CD8-positive, alpha-beta memory T cell (primary cell): ENCODE results near the gene LRFN4. TPM values are rescaled to one million over a fixed set of nuclear protein-coding genes. Genes with fewer than 3 reads are reported as not detected.

Experiments used
- CTCF ChIA-PET: fragments of 350-600 bp; sonication (Branson Sonifier 250); formaldehyde crosslinking; loops from one replicate; lab custom pipeline; 2021; ENCODE audit warnings: antibody characterized with exemption; lab: Charles Lee
- POLR2A ChIA-PET: fragments of 350-600 bp; sonication (Branson Sonifier 250); formaldehyde crosslinking; loops from one replicate; lab custom pipeline; 2021; ENCODE audit warnings: antibody characterized with exemption; lab: Charles Lee
- DNase-seq, 5 donors: peaks; one replicate each; pipeline versions ENCODE4 v3.0.0 to v3.0.0-alpha.2; 2020 to 2022; ENCODE audit warnings: mixed read lengths in 1 of 5
- H3K27ac ChIP-seq: one replicate; pipeline ENCODE4 v1.7.0; 2013; ENCODE audit warnings: low read depth, mild to moderate bottlenecking, low read length, moderate library complexity
- H3K27me3 ChIP-seq: 2 replicates; pipeline ENCODE4 v1.7.0; 2013; ENCODE audit warnings: low read length, mild to moderate bottlenecking; ENCODE audit not compliant: insufficient read depth, poor library complexity, severe bottlenecking
- H3K36me3 ChIP-seq: 2 replicates; pipeline ENCODE4 v1.7.0; 2013; ENCODE audit warnings: mild to moderate bottlenecking, low read length, moderate library complexity; ENCODE audit not compliant: insufficient read depth
- H3K4me1 ChIP-seq: 2 replicates; pipeline ENCODE4 v1.7.0; 2013; ENCODE audit warnings: mild to moderate bottlenecking, low read length, moderate library complexity; ENCODE audit not compliant: insufficient read depth
- H3K4me3 ChIP-seq: 2 replicates; pipeline ENCODE4 v1.7.0; 2013; ENCODE audit warnings: mild to moderate bottlenecking, low read length
- H3K9me3 ChIP-seq: 2 replicates; pipeline ENCODE4 v1.7.0; 2013; ENCODE audit warnings: mild to moderate bottlenecking, low read length
- H3K27ac Mint-ChIP-seq, 8 donors: one replicate each; pipeline ENCODE4 v1.8.0; 2020 to 2021; ENCODE audit warnings: mixed read lengths in 8 of 8, mild to moderate bottlenecking in 6 of 8, inconsistent platforms in 3 of 8, moderate library complexity in 3 of 8
- H3K27me3 Mint-ChIP-seq, 2 donors: one replicate each; pipeline ENCODE4 v1.8.0; 2020 to 2021; ENCODE audit warnings: mixed read lengths in 2 of 2, mild to moderate bottlenecking in 1 of 2, moderate library complexity in 1 of 2
- H3K36me3 Mint-ChIP-seq, 3 donors: one replicate each; pipeline ENCODE4 v1.8.0; 2020 to 2021; ENCODE audit warnings: mixed read lengths in 3 of 3, inconsistent platforms in 1 of 3, mild to moderate bottlenecking in 1 of 3
- H3K4me1 Mint-ChIP-seq, 3 donors: one replicate each; pipeline ENCODE4 v1.8.0; 2020 to 2021; ENCODE audit warnings: mixed read lengths in 3 of 3, inconsistent platforms in 1 of 3, mild to moderate bottlenecking in 1 of 3
- H3K4me3 Mint-ChIP-seq, 7 donors: one replicate each; pipeline ENCODE4 v1.8.0; 2020 to 2021; ENCODE audit warnings: mixed read lengths in 7 of 7, mild to moderate bottlenecking in 6 of 7, moderate library complexity in 4 of 7, inconsistent platforms in 2 of 7
- H3K9me3 Mint-ChIP-seq, 5 donors: one replicate each; pipeline ENCODE4 v1.8.0; 2020 to 2022; ENCODE audit warnings: mixed read lengths in 5 of 5, mild to moderate bottlenecking in 3 of 5, moderate library complexity in 2 of 5, inconsistent platforms in 1 of 5
- polyA plus RNA-seq: library from polyadenylated mRNA; unstranded; fragments of 300-500 nt; fragmentation: Illumina TruSeq; gene quantifications from one replicate; pipeline ENCODE4 v1.2.3, GENCODE V29; 2021
- total RNA-seq, 2 experiments: library from RNA; stranded (reverse); gene quantifications; one replicate each; pipeline ENCODE4 v1.2.3, GENCODE V29; 2021

The LRFN4 gene
- total and polyA plus RNA-seq, 3 experiments from 2014 or later, result 2.2 to 42.8 (median 35.5) TPM

DNA sequence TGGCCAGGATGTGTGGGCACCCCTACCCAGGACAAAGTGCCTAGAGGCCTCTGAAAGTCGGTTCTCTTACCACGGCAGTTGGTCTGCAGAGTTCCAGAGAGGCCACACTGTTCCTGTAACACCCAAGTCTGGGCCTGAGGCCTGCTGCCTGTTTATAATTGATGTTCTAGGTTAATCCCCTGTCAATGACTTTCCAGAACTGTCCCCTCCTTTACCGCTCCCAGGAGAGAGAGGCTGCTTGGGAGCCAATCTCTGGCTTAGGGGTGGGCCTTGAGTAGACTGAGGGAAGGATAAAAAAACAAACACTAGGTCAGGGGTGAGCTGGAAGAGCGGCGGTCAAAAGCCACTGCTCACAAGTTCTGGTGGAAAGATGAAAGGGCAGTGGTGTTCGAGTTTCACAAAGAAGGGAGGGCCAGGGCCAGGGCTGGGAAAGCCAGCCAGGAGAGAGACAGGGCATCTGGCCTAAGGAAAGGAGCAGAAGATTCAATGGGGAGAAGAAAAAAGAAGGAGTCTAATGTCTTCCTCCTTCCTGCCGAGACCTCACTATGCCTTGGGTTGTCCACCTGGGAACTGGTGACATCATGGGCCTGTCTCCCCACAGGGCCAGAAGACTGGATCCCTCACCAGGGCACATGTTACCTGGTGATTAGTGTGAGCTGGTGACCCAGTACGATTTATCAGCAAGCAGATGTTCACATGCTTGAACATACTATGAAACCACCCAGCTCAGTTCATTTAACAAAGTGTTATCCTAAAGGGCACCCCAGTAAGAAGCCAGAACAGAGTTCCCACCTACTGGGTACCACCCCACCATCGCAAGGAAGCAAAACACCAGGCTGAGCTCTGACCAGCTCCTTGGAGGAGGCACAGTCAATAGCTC lies 51.1 kb downstream of the LRFN4 start:
- Histone ChIP-seq H3K27ac (no peak overlapping the region), H3K27me3 (no peaks in the 10 kb centered on the region), H3K36me3 (no peaks in the 10 kb centered on the region), H3K4me1 (no peaks in the 10 kb centered on the region), H3K9me3 (no peaks in the 10 kb centered on the region), H3K4me3 (no peak overlapping the region)
- no peaks in the 10 kb centered on the region for H3K4me1 Mint-ChIP-seq
- H3K4me3 Mint-ChIP-seq, result no peak overlapping the region
- POLR2A ChIA-PET, result no interaction called here
- H3K27me3 Mint-ChIP-seq, result peaks cover 5 to 9% of the 10 kb centered on the region in 2 donors
- no peaks in the 10 kb centered on the region for H3K9me3 Mint-ChIP-seq
- no peaks in the 10 kb centered on the region for H3K36me3 Mint-ChIP-seq
- peak in 1 of 5 donors; percentile 3 for DNase-seq
- CTCF ChIA-PET, result no interaction called here
- no peak overlapping the region for H3K27ac Mint-ChIP-seq

- Histone ChIP-seq H3K27me3 (no peaks in the 10 kb centered on the region), H3K4me1 (no peaks in the 10 kb centered on the region), H3K4me3 (no peak overlapping the region), H3K36me3 (no peaks in the 10 kb centered on the region), H3K9me3 (no peaks in the 10 kb centered on the region), H3K27ac (no peak overlapping the region)
- Mint-ChIP-seq H3K27me3 (peaks cover 5 to 9% of the 10 kb centered on the region in 2 donors), H3K4me1 (no peaks in the 10 kb centered on the region), H3K4me3 (no peak overlapping the region), H3K27ac (peak overlapping the region in 1 of 8 donors; percentile 44), H3K36me3 (no peaks in the 10 kb centered on the region), H3K9me3 (no peaks in the 10 kb centered on the region)
- CTCF ChIA-PET, result no interaction called here
- peak in 1 of 5 donors; percentile 43 for DNase-seq
- POLR2A ChIA-PET, result no interaction called here
Observed at GRCh38 chr11:66909181-66909580, 52.3 kb downstream of the LRFN4 start.

GRCh38 chr11:66910016-66910415 lies 53.2 kb downstream of the LRFN4 start:
- DNase-seq, result peak in 1 of 5 donors; percentile 13
- Histone ChIP-seq H3K27ac (no peak overlapping the region), H3K9me3 (no peaks in the 10 kb centered on the region), H3K4me3 (no peak overlapping the region), H3K36me3 (no peaks in the 10 kb centered on the region), H3K27me3 (no peaks in the 10 kb centered on the region), H3K4me1 (no peaks in the 10 kb centered on the region)
- Mint-ChIP-seq H3K27me3 (peaks cover 5 to 9% of the 10 kb centered on the region in 2 donors), H3K27ac (no peak overlapping the region), H3K4me1 (no peaks in the 10 kb centered on the region), H3K4me3 (no peak overlapping the region), H3K9me3 (no peaks in the 10 kb centered on the region), H3K36me3 (no peaks in the 10 kb centered on the region)
- POLR2A ChIA-PET, result no interaction called here
- CTCF ChIA-PET, result no interaction called here

Other genes with a start within 250 kb of the LRFN4 start
- gene RBM14, start 240.4 kb upstream of the LRFN4 start, total RNA-seq, result 100 to 1,000 TPM; 152 to 165 TPM
- 87.9 TPM for gene RBM14, start 240.4 kb upstream of the LRFN4 start, polyA plus RNA-seq
- 100 to 1,000 TPM; 115 to 124 TPM for gene RBM4, start 218.4 kb upstream of the LRFN4 start, total RNA-seq
- gene RBM4, start 218.4 kb upstream of the LRFN4 start, polyA plus RNA-seq, result 224 TPM
- 10 to 100 TPM; 19.5 to 20.0 TPM for gene RBM4B, start 179.2 kb upstream of the LRFN4 start, total RNA-seq
- gene RBM4B, start 179.2 kb upstream of the LRFN4 start, polyA plus RNA-seq, result 13.1 TPM
- gene SPTBN2, start 127.8 kb upstream of the LRFN4 start, total RNA-seq, result under 1 TPM; 0.81 to 0.84 TPM
- not detected for gene SPTBN2, start 127.8 kb upstream of the LRFN4 start, polyA plus RNA-seq
- 10 to 100 TPM; 34.1 to 41.2 TPM for gene RCE1, start 13.6 kb upstream of the LRFN4 start, total RNA-seq
- 32.8 TPM for gene RCE1, start 13.6 kb upstream of the LRFN4 start, polyA plus RNA-seq
- 1 to 10 TPM; 8.9 to 9.6 TPM for gene PC, start 101.3 kb downstream of the LRFN4 start, total RNA-seq
- 6.6 TPM for gene PC, start 101.3 kb downstream of the LRFN4 start, polyA plus RNA-seq
- gene C11orf86, start 118.2 kb downstream of the LRFN4 start, total RNA-seq, result not detected
- not detected for gene C11orf86, start 118.2 kb downstream of the LRFN4 start, polyA plus RNA-seq
- gene SYT12, start 166.1 kb downstream of the LRFN4 start, total RNA-seq, result not detected
- not detected for gene SYT12, start 166.1 kb downstream of the LRFN4 start, polyA plus RNA-seq
- gene RHOD, start 199.8 kb downstream of the LRFN4 start, total RNA-seq, result 1 to 10 TPM; 1.7 to 1.9 TPM
- 1.1 TPM for gene RHOD, start 199.8 kb downstream of the LRFN4 start, polyA plus RNA-seq